Left cardiac atrium (tissue), 4 donors: ENCODE data around the gene PLXNB1. TPM values are rescaled to one million over a fixed set of nuclear protein-coding genes. Genes with fewer than 3 reads are reported as not detected.

ENCODE experiments used
- ATAC-seq, 2 donors: fragments of 200-7000 bp; cut with Tn5 transposase; one replicate each; pipeline ENCODE4 v1.9.1; 2020; ENCODE audit warnings: mild to moderate bottlenecking in 2 of 2, moderate library complexity in 2 of 2
- DNase-seq: peaks from one replicate; pipeline ENCODE4 v3.0.0-alpha.2; 2020
- intact Hi-C, 2 donors: fragments of 100-400 bp; cut with DNase I; formaldehyde crosslinking; loops; one replicate each; pipeline versions ENCODE4 v1.14.1 to v1.15.1; 2022 to 2023
- total RNA-seq, 2 donors: library from RNA; stranded (reverse); fragmentation: NEBNext Ultra II Directional; extraction: Animal tissue kit (Norgen Biotek cat#: 25700); gene quantifications; one replicate each; pipeline ENCODE4 v1.2.1, GENCODE V29; 2021
- donor health status: DM: no; HTN: yes; CAD: no.
- donor health status: DM: no; HTN: yes; CAD: no; lungs with severe emphysema.
- donor health status: DM: yes; HTN: yes; CAD: no.
- donor health status: Dilated cardiomyopathy.

The PLXNB1 gene
- total RNA-seq, 2 donors from 2014 or later = 43.3 to 55.0 TPM

DNA sequence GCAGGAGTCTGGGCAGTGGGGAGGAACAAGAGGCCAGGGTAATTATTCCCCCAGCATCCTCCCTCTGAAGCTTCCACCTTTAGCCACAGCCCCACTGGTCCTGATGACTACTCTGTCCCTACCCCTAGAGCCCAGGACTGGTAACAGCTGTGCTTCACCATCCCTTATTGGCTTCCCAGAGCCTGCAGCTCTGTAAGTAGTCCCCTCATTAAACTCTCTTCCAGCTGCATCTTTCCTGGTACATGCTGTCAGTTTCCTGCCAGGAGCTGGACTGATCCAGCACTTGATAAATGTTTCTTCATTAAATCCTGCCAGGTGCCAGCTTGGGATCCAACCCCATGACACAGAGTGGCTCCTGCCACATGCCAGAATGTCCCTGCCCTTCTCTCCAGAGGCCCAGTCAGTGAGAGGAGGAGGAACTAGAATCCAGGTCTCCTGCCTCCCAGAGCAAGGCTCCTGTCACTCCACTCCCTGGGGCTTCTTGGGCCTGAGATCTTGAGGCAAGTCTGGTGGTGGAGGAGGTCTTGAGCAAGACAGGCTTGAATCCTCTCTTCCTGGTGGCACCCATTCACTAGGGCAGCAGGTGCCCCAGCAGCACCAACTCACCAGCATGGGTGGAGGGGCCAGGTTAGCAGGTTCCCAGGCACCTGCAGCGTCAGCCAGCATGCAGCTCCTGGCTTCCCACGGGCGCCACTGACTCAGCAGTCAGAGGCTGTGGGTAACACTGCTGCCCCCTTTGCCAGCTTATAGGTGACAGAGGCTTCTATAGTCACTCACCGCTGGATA, 30.3 kb downstream of the PLXNB1 start:
- intact Hi-C loops = loop anchor here in 1 of 2 donors (1.0 kb wide), 1 partner anchor 37 kb away; no protein-coding TSS in a partner anchor
- ATAC-seq = no peak
- no peak for DNase-seq

- intact Hi-C loops = no loop called here
- peak; percentile 20 for DNase-seq
- ATAC-seq = no peak
These were observed 31.0 kb downstream of the PLXNB1 start for GRCh38 chr3:48398701-48399386.

DNA sequence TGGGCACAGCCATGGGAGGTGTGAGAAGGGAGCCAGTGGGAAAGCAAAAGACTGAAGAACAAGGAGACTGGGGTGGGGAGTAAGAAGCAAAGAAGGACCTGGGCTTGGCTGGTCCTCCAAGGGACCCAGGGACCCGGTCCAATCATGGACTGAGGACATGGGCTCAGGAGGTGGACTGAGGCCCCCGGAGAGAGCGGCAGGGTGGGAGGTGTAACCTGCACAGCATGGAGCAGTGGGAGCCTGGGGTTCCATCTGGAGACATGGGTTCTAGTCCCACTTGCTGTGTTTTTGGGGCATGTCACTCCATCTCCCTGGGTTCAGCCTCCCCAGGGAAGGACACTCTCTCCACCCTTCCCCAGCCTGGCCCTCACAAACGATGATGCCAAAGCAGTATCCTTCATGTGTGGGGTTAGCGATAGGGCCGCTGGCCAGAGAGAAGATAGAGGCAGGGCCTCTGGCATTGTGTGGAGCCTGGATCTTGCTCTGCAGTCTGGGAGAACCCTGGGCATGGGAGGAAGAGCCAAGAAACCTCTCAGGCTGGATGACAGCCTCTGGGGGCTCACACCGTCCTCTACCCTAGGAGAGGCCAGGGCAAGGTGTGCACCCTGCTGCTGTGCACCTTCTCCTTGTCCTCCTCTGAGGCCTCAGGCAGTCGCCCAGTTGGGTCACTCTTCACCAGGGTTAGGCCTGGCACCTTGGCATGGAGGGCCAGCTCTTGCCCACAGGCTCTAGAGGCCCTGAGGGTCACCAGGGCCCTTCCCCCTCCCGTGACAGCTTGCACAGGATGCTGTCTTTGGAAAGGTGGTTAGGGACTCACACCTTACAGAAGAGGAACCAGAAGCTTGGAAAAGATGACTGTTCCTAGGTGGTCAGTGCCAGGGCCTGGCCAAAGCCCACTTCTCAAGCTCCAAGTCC, 31.9 kb downstream of the PLXNB1 start:
- ATAC-seq (no peak), DNase-seq (no peak)
- intact Hi-C loops = no loop called here

DNA sequence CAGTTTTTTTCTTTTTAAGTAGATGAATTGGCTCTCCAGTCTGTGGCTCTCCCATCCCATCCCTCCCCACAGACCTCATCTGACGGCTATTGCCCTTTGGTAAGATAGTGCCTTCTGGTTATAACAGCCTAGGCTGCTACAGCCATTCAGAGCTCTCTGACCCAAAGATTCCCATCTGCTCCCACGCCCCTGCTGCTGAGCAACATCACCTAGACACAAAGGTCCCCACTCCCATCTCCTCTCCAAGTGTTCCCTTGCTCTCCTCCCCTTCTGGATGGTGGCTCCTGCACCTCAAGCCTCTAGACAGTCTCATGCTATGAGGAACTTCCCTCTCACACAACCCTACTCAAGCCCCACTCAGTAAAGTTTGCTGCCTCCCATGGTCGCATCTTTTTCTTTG, 34.2 kb downstream of the PLXNB1 start:
- ATAC-seq = no peak
- DNase-seq = no peak
- intact Hi-C loops = no loop called here

GRCh38 chr3:48394391-48394790, 35.5 kb downstream of the PLXNB1 start:
- intact Hi-C loops = no loop called here
- ATAC-seq (no peak), DNase-seq (no peak)

DNA sequence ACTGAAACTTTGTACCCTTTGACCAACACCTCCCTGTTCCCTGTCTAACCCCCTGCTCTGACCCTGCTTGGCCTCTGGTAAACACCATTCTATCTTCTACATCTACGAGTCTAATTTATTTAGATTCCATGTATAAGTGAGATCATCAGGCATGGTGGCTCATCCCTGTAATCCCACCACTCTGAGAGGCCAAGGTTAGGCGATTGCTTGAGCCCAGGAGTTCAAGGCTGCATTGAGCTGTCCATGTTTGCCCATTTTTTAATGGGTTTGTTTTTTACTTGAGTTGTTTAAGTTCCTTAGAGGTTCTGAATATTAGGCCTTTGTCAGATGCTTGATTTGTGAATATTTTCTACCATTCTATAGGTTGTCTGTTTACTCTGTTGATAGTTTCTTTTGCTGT, 40.9 kb downstream of the PLXNB1 start:
- intact Hi-C loops = no loop called here
- DNase-seq (no peak), ATAC-seq (no peak)

GRCh38 chr3:48387634-48388033, 42.3 kb downstream of the PLXNB1 start:
- DNase-seq (no peak), ATAC-seq (no peak)
- intact Hi-C loops = no loop called here

DNA sequence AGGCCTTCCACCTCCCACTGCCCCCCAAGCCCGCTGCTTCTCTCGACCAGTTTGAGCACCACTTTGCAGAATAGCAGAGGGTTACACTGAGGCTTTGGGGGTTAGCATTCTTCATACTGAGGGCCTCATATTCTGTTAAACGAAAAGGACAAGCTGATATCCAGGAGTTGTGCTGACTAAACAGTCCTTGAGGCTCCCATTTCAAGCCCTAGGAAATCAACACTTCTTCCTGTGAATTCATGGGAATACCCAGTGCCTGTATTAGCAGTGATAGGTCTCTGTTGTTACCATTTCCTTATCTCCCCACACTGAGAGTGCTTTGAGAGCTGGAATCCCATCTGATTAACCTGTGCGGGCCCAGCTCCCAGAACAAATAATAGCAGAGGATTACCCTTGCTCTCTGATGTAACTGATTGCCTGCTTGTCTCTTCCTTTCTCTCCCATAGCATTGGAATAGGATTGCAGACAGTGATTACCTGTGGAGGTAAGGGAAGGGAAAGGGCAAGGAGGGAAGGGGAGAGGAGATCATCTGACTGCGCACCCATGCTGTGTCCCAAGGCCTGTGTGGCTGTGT, 56.9 kb downstream of the PLXNB1 start:
- ATAC-seq (no peak), DNase-seq (no peak)
- intact Hi-C loops = no loop called here

GRCh38 chr3:48372377-48372770, 57.5 kb downstream of the PLXNB1 start:
- DNase-seq (no peak), ATAC-seq (no peak)
- intact Hi-C loops = no loop called here

- no peak for ATAC-seq
- intact Hi-C loops = no loop called here
- no peak for DNase-seq
These were observed 58.1 kb downstream of the PLXNB1 start, which contains the start of gene FBXW12 for GRCh38 chr3:48371651-48372376. TSS of gene FBXW12 (plus strand) at chr3:48372219. CDS start at chr3:48372768, 549 bp downstream.

- DNase-seq = no peak
- intact Hi-C loops = no loop called here
- no peak for ATAC-seq
These were observed 59.6 kb downstream of the PLXNB1 start for GRCh38 chr3:48370333-48370713.

- ATAC-seq (no peak), DNase-seq (no peak)
- intact Hi-C loops = no loop called here
These were observed 60.1 kb downstream of the PLXNB1 start for GRCh38 chr3:48369693-48370332.

- no peak for DNase-seq
- intact Hi-C loops = no loop called here
- ATAC-seq = peak in 1 of 2 donors; percentile 26
These were observed 62.7 kb downstream of the PLXNB1 start for GRCh38 chr3:48367201-48367600.

DNA sequence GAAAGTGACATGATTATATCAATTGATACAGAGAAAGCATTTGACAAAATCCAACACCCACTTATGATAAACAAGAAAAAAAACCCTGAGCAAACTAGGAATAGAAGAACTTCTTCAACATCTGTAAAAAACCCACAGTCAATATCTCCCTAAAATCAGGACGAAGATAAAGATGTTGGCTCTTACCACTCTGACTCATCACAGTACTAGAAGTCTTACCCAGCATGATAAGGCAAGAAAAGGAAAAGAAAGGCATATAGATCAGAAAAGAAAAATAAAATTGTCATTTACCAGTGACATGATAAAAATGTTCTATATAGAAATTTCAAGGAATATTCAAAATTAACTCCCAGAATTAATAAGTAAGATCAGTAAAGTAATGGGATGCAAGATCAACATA, 65.0 kb downstream of the PLXNB1 start:
- no peak for DNase-seq
- intact Hi-C loops = no loop called here
- no peak for ATAC-seq

DNA sequence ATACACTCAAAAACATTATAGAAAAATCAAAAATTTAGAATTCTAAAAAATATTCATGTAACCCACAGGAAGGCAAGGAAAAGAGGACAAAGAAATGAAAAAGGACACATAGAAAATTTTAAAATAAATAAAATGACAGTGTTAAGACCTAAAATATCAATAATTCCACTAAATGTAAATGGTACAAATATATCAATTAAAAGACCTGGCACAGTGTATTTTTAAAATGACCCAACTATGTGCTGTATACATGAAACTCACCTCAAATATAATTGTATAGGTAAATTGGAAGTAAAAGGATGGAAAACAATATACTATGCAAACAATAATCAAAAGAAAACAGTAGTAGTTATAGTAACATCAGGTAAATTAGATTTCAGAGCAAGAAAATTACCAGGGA, 68.0 kb downstream of the PLXNB1 start:
- intact Hi-C loops = no loop called here
- DNase-seq (no peak), ATAC-seq (no peak)

- ATAC-seq (no peak), DNase-seq (no peak)
- intact Hi-C loops = no loop called here
These were observed 73.5 kb downstream of the PLXNB1 start for GRCh38 chr3:48356419-48356818.

- DNase-seq = no peak
- no peak for ATAC-seq
- intact Hi-C loops = no loop called here
These were observed 75.9 kb downstream of the PLXNB1 start for GRCh38 chr3:48353987-48354386.
